GM23338 (cell line): ENCODE data around the gene JMJD7. TPM values are rescaled to one million over a fixed set of nuclear protein-coding genes. Genes with fewer than 3 reads are reported as not detected.

ENCODE experiments used
- ATAC-seq: fragments of 200-7000 bp; cut with Tn5 transposase; 3 replicates; pipeline ENCODE4 v1.9.1; 2020
- DNase-seq: peaks from one replicate; pipeline ENCODE4 v3.0.0-alpha.2; 2015; ENCODE audit warnings: low spot score
- H2AFZ ChIP-seq: fragments of 200-600 bp; sonication (generic); 2 replicates; pipeline ENCODE4 v1.8.0; 2016; ENCODE audit warnings: antibody characterized with exemption, mild to moderate bottlenecking, moderate library complexity
- H3F3A ChIP-seq: fragments of 200-600 bp; sonication (generic); replicated peaks from 2 replicates; pipeline ENCODE4 v1.8.0; 2017; ENCODE audit warnings: antibody characterized with exemption, mixed run types, low read depth
- H3K27ac ChIP-seq: fragments of 200-600 bp; sonication (generic); 2 replicates; pipeline ENCODE4 v1.6.1; 2016; ENCODE audit warnings: low read depth
- H3K27me3 ChIP-seq: fragments of 200-600 bp; sonication (generic); 2 replicates; pipeline ENCODE4 v1.8.0; 2016; ENCODE audit warnings: mild to moderate bottlenecking, mixed run types, moderate library complexity; ENCODE audit not compliant: insufficient read depth
- H3K36me3 ChIP-seq: fragments of 200-600 bp; sonication (generic); 2 replicates; pipeline ENCODE4 v1.8.0; 2016; ENCODE audit warnings: mild to moderate bottlenecking; ENCODE audit not compliant: insufficient read depth
- H3K4me1 ChIP-seq: fragments of 200-600 bp; sonication (generic); 2 replicates; pipeline ENCODE4 v1.8.0; 2016; ENCODE audit warnings: mild to moderate bottlenecking, moderate library complexity; ENCODE audit not compliant: insufficient read depth
- H3K4me2 ChIP-seq: fragments of 200-600 bp; sonication (generic); 2 replicates; pipeline ENCODE4 v1.7.1; 2017; ENCODE audit warnings: mixed run types
- H3K4me3 ChIP-seq: fragments of 200-600 bp; sonication (generic); 2 replicates; pipeline ENCODE4 v1.6.1; 2016; ENCODE audit warnings: mixed run types
- H3K79me2 ChIP-seq: fragments of 200-600 bp; sonication (generic); replicated peaks from 2 replicates; pipeline ENCODE4 v1.8.0; 2017; ENCODE audit warnings: mild to moderate bottlenecking; ENCODE audit not compliant: insufficient read depth
- H3K9me2 ChIP-seq: fragments of 200-600 bp; sonication (generic); 2 replicates; pipeline ENCODE4 v1.8.0; 2017; ENCODE audit not compliant: insufficient read depth
- H4K20me1 ChIP-seq: fragments of 200-600 bp; sonication (generic); replicated peaks from 2 replicates; pipeline ENCODE4 v1.8.0; 2017; ENCODE audit warnings: mild to moderate bottlenecking; ENCODE audit not compliant: insufficient read depth
- H3K27ac Mint-ChIP-seq: 2 replicates; pipeline ENCODE4 v1.8.0; 2020; ENCODE audit warnings: inconsistent platforms, mild to moderate bottlenecking, moderate library complexity, mixed read lengths
- H3K27me3 Mint-ChIP-seq: 3 replicates; pipeline ENCODE4 v1.8.0; 2022; ENCODE audit warnings: low read depth, mild to moderate bottlenecking, moderate library complexity, mixed read lengths, inconsistent platforms; ENCODE audit not compliant: insufficient read depth, poor library complexity
- H3K36me3 Mint-ChIP-seq: 3 replicates; pipeline ENCODE4 v1.8.0; 2021; ENCODE audit warnings: low read depth, mild to moderate bottlenecking, inconsistent platforms, moderate library complexity, mixed read lengths
- H3K4me1 Mint-ChIP-seq: 3 replicates; pipeline ENCODE4 v1.8.0; 2020; ENCODE audit warnings: mild to moderate bottlenecking, inconsistent platforms, mixed read lengths
- H3K4me3 Mint-ChIP-seq: 3 replicates; pipeline ENCODE4 v1.8.0; 2021; ENCODE audit warnings: moderate library complexity, mild to moderate bottlenecking, inconsistent platforms, mixed read lengths
- H3K9me3 Mint-ChIP-seq: 3 replicates; pipeline ENCODE4 v1.8.0; 2020; ENCODE audit warnings: moderate library complexity, mild to moderate bottlenecking, inconsistent platforms, mixed read lengths
- CREB1 ChIP-seq: fragments of 250-450 bp; sonication (Bioruptor Pico); IDR thresholded peaks from 2 replicates; pipeline ENCODE4 v1.5.0; 2020; ENCODE audit warnings: low read depth, mild to moderate bottlenecking, moderate library complexity
- EZH2 ChIP-seq: fragments of 200-600 bp; sonication (generic); IDR thresholded peaks from one replicate; pipeline ENCODE4 v1.8.0; 2017; ENCODE audit warnings: antibody characterized with exemption, mild to moderate bottlenecking, low read depth; ENCODE audit not compliant: unreplicated experiment
- EZH2phosphoT487 ChIP-seq: fragments of 200-600 bp; sonication (generic); IDR thresholded peaks from one replicate; pipeline ENCODE4 v1.8.1; 2018; ENCODE audit warnings: antibody characterized with exemption; ENCODE audit not compliant: unreplicated experiment
- JUNB ChIP-seq: IDR thresholded peaks from one replicate; pipeline ENCODE4 v1.6.1; 2016; ENCODE audit warnings: antibody characterized with exemption; ENCODE audit not compliant: unreplicated experiment
- NANOG ChIP-seq: IDR thresholded peaks from 2 replicates; pipeline ENCODE4 v1.6.1; 2016; ENCODE audit warnings: antibody characterized with exemption, borderline replicate concordance
- POLR2AphosphoS5 ChIP-seq: IDR thresholded peaks from 2 replicates; pipeline ENCODE4 v1.6.1; 2016; ENCODE audit warnings: antibody characterized with exemption, low read depth
- STAT1 ChIP-seq: IDR thresholded peaks from one replicate; pipeline ENCODE4 v1.6.1; 2016; ENCODE audit warnings: antibody characterized with exemption; ENCODE audit not compliant: unreplicated experiment
- ZNF114 ChIP-seq: fragments of 250-450 bp; sonication (Bioruptor Pico); IDR thresholded peaks from 2 replicates; pipeline ENCODE4 v1.5.0; 2020; ENCODE audit warnings: mild to moderate bottlenecking, moderate library complexity
- ZNF331 ChIP-seq: fragments of 250-450 bp; sonication (Bioruptor Pico); IDR thresholded peaks from 2 replicates; pipeline ENCODE4 v1.5.0; 2020; ENCODE audit warnings: low read depth, mild to moderate bottlenecking, moderate library complexity
- polyA plus RNA-seq: library from polyadenylated mRNA; unstranded; fragments of >200 nt; fragmentation: Nextera tagmentation; extraction: Ambion mirVana; gene quantifications from 2 replicates; pipeline ENCODE4 v1.2.1, GENCODE V29; 2016
- total RNA-seq: library from RNA; depleted of rRNA; stranded (reverse); fragments of >200 nt; shearing (Covaris generic); gene quantifications from 2 replicates; pipeline ENCODE4 v1.2.3, GENCODE V29; 2014
- TF ChIP-seq, protein P1 (sequence below): IDR thresholded peaks from one replicate; pipeline ENCODE4 v1.6.1; 2018; ENCODE audit warnings: antibody characterized with exemption; ENCODE audit not compliant: unreplicated experiment
- TF ChIP-seq, protein P2 (sequence below), 2 experiments: fragments of 200-600 bp in 1 of 2; sonication (generic) in 1 of 2; conservative IDR thresholded peaks; 2 replicates each; pipeline versions ENCODE4 v1.5.1 to v1.6.1; 2016 to 2017; ENCODE audit warnings: antibody characterized with exemption in 2 of 2, low read depth in 2 of 2, mild to moderate bottlenecking in 2 of 2, moderate library complexity in 1 of 2

Gene JMJD7
- total and polyA plus RNA-seq, 2 experiments from 2014 or later = 8.5 to 9.2 TPM

DNA sequence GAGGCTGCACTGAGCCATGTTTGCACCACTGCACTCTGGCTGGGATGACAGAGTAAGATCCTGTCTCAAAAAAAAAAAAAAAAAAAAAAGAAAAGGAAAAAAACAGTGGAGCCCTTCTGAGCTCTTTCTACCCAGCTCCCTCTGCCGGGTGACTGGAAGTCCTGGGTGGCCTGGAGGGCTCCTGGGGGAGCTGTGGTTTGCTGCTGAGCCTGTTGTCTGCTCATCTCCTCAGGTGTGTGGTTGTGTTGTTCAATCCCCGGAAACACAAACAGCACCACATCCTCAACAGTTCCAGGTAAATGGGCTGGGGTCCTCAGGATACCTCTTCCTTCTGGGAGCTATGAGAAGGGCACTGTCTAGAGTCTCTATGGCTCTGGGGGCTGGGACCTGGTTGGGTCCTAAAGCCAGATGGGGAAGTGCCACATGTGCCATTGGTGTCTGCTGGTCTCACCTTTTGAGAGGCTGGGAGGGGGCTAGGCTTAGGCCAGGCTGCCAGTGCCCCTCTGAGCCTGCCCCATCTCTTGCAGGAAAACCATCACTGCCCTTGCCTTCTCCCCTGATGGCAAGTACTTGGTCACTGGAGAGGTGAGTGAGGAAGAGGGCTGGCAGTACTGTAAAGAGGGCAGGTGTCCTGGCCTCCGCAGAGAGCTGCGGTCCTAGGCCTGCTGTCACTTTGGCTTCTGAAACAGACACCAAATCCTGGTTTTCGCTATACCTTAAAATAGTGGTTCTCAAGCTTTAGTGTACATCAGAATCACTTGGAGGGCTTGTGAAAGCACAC is 17.1 kb upstream of the JMJD7 start (continued):
- TF ChIP-seq, protein P1, sequence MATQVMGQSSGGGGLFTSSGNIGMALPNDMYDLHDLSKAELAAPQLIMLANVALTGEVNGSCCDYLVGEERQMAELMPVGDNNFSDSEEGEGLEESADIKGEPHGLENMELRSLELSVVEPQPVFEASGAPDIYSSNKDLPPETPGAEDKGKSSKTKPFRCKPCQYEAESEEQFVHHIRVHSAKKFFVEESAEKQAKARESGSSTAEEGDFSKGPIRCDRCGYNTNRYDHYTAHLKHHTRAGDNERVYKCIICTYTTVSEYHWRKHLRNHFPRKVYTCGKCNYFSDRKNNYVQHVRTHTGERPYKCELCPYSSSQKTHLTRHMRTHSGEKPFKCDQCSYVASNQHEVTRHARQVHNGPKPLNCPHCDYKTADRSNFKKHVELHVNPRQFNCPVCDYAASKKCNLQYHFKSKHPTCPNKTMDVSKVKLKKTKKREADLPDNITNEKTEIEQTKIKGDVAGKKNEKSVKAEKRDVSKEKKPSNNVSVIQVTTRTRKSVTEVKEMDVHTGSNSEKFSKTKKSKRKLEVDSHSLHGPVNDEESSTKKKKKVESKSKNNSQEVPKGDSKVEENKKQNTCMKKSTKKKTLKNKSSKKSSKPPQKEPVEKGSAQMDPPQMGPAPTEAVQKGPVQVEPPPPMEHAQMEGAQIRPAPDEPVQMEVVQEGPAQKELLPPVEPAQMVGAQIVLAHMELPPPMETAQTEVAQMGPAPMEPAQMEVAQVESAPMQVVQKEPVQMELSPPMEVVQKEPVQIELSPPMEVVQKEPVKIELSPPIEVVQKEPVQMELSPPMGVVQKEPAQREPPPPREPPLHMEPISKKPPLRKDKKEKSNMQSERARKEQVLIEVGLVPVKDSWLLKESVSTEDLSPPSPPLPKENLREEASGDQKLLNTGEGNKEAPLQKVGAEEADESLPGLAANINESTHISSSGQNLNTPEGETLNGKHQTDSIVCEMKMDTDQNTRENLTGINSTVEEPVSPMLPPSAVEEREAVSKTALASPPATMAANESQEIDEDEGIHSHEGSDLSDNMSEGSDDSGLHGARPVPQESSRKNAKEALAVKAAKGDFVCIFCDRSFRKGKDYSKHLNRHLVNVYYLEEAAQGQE = no peak
- TF ChIP-seq, protein P2, sequence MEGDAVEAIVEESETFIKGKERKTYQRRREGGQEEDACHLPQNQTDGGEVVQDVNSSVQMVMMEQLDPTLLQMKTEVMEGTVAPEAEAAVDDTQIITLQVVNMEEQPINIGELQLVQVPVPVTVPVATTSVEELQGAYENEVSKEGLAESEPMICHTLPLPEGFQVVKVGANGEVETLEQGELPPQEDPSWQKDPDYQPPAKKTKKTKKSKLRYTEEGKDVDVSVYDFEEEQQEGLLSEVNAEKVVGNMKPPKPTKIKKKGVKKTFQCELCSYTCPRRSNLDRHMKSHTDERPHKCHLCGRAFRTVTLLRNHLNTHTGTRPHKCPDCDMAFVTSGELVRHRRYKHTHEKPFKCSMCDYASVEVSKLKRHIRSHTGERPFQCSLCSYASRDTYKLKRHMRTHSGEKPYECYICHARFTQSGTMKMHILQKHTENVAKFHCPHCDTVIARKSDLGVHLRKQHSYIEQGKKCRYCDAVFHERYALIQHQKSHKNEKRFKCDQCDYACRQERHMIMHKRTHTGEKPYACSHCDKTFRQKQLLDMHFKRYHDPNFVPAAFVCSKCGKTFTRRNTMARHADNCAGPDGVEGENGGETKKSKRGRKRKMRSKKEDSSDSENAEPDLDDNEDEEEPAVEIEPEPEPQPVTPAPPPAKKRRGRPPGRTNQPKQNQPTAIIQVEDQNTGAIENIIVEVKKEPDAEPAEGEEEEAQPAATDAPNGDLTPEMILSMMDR (conservative IDR thresholded peaks at IDR 0.05; ENCODE audit: low read depth in 2 of 2) = no peak
- TF ChIP-seq ZNF114 (CRISPR knock-in tag) (no peak), EZH2phosphoT487 (no peak), EZH2 (no peak), JUNB (no peak), ZNF331 (CRISPR knock-in tag) (no peak), NANOG (no peak), STAT1 (no peak), POLR2AphosphoS5 (no peak), CREB1 (CRISPR knock-in tag) (no peak)

DNA sequence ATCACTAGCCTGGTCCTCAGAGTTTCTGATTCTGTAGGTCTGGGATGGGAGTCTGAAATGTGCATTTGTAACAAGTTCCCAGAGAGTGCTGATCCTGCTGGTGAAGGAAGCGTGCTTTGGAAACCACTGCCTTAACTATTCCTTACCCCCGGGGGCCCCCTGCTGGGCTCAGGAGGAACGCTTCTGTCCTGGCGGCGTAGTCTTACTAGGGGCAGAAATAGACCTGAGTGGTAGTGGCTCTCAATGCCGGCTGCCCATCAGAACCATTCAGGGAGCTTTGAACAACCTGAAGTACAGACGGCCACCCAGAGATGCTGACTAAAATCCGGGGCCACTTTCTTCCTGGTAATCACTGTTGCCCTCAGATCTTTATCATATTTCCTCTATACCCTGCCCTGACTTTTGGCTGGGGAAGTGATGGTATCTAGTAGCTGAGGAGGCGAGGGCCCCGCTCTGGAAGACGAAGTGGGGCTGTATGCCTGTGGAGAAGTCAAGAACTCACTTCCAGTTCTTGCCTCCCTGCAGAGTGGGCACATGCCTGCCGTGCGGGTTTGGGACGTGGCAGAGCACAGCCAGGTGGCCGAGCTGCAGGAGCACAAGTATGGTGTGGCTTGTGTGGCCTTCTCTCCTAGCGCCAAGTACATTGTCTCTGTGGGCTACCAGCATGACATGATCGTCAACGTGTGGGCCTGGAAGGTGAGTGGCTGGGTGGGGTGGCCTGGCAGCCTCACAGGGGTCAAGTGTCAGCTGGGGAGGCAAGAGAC is 16.3 kb upstream of the JMJD7 start:
- Histone ChIP-seq H3F3A (no peaks in the 10 kb centered on the region), H3K27ac (no peak overlapping the region), H3K4me2 (no peak overlapping the region), H4K20me1 (no peaks in the 10 kb centered on the region), H2AFZ (no peak overlapping the region; the same call in 1 of the 2 replicates), H3K4me1 (no peaks in the 10 kb centered on the region), H3K4me3 (no peak overlapping the region), H3K36me3 (no peaks in the 10 kb centered on the region), H3K27me3 (no peaks in the 10 kb centered on the region), H3K79me2 (no peaks in the 10 kb centered on the region), H3K9me2 (no peaks in the 10 kb centered on the region)
- ATAC-seq = peak; percentile 89
- H3K27ac Mint-ChIP-seq = no peak overlapping the region
- no peaks in the 10 kb centered on the region; the same call in 2 of the 3 replicates for H3K9me3 Mint-ChIP-seq
- peaks cover 5% of the 10 kb centered on the region for H3K27me3 Mint-ChIP-seq
- peaks cover 9% of the 10 kb centered on the region; the same call in 2 of the 3 replicates for H3K4me1 Mint-ChIP-seq
- no peak overlapping the region for H3K4me3 Mint-ChIP-seq
- no peaks in the 10 kb centered on the region; the same call in 2 of the 3 replicates for H3K36me3 Mint-ChIP-seq
- no peak for TF ChIP-seq ZNF331 (CRISPR knock-in tag)
- TF ChIP-seq, protein P2 (conservative IDR thresholded peaks at IDR 0.05; ENCODE audit: low read depth in 2 of 2) = peak; percentile 87 to 88
- DNase-seq = peak; percentile 95
